Loucy (cell line): ENCODE data around the gene DPCD.

Source experiments
- EZH2phosphoT487 ChIP-seq: fragments of 200-600 bp; IDR thresholded peaks from 2 replicates; pipeline ENCODE4 v1.6.1; 2018; ENCODE audit warnings: antibody characterized with exemption, mild to moderate bottlenecking, moderate library complexity, borderline replicate concordance
- TF ChIP-seq, protein P1 (sequence below): fragments of 200-600 bp; sonication (generic); conservative IDR thresholded peaks from 2 replicates; pipeline ENCODE4 v1.5.1; 2014; ENCODE audit warnings: mild to moderate bottlenecking, antibody characterized with exemption, low read length

- TF ChIP-seq, protein P1, sequence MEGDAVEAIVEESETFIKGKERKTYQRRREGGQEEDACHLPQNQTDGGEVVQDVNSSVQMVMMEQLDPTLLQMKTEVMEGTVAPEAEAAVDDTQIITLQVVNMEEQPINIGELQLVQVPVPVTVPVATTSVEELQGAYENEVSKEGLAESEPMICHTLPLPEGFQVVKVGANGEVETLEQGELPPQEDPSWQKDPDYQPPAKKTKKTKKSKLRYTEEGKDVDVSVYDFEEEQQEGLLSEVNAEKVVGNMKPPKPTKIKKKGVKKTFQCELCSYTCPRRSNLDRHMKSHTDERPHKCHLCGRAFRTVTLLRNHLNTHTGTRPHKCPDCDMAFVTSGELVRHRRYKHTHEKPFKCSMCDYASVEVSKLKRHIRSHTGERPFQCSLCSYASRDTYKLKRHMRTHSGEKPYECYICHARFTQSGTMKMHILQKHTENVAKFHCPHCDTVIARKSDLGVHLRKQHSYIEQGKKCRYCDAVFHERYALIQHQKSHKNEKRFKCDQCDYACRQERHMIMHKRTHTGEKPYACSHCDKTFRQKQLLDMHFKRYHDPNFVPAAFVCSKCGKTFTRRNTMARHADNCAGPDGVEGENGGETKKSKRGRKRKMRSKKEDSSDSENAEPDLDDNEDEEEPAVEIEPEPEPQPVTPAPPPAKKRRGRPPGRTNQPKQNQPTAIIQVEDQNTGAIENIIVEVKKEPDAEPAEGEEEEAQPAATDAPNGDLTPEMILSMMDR, result no peak
- no peak for TF ChIP-seq EZH2phosphoT487
Measured at GRCh38 chr10:101613646-101614045, 25.5 kb downstream of the DPCD start.
